ENCODE results near the gene HS6ST1.

Gene HS6ST1

GRCh38 chr2:128318776-128319464 lies at the start of gene HS6ST1:
TSS of gene HS6ST1 (minus strand) at chr2:128318868. CDS start at chr2:128318563, 305 bp downstream.
- peak; percentile 82 for DNase-seq (ENCODE audit: low spot score)

GRCh38 chr2:128367601-128368359 lies 49.1 kb upstream of the HS6ST1 start:
- DNase-seq (ENCODE audit: low spot score) = no peak

GRCh38 chr2:128366713-128367511 lies 48.2 kb upstream of the HS6ST1 start:
- no peak for DNase-seq (ENCODE audit: low spot score)

- DNase-seq (ENCODE audit: low spot score) = no peak
Measured at GRCh38 chr2:128365217-128365905, 46.7 kb upstream of the HS6ST1 start.

GRCh38 chr2:128364441-128364911 lies 45.8 kb upstream of the HS6ST1 start:
- DNase-seq (ENCODE audit: low spot score) = no peak

GRCh38 chr2:128363934-128364361 lies 45.3 kb upstream of the HS6ST1 start:
- DNase-seq (ENCODE audit: low spot score) = no peak

GRCh38 chr2:128362889-128363228 lies 44.2 kb upstream of the HS6ST1 start:
- no peak for DNase-seq (ENCODE audit: low spot score)

GRCh38 chr2:128362176-128362888 lies 43.7 kb upstream of the HS6ST1 start:
- DNase-seq (ENCODE audit: low spot score) = no peak

GRCh38 chr2:128361376-128362131 lies 42.9 kb upstream of the HS6ST1 start:
- no peak for DNase-seq (ENCODE audit: low spot score)

- no peak for DNase-seq (ENCODE audit: low spot score)
Measured at GRCh38 chr2:128360711-128361110, 42.0 kb upstream of the HS6ST1 start.

- DNase-seq (ENCODE audit: low spot score) = no peak
Measured at GRCh38 chr2:128359841-128360240, 41.2 kb upstream of the HS6ST1 start.

GRCh38 chr2:128358941-128359731 lies 40.5 kb upstream of the HS6ST1 start:
- DNase-seq (ENCODE audit: low spot score) = no peak

- no peak for DNase-seq (ENCODE audit: low spot score)
Measured at GRCh38 chr2:128357506-128358370, 39.1 kb upstream of the HS6ST1 start.

- no peak for DNase-seq (ENCODE audit: low spot score)
Measured at GRCh38 chr2:128356127-128356526, 37.5 kb upstream of the HS6ST1 start.

GRCh38 chr2:128354726-128355470 lies 36.2 kb upstream of the HS6ST1 start:
- DNase-seq (ENCODE audit: low spot score) = no peak

GRCh38 chr2:128354161-128354560 lies 35.5 kb upstream of the HS6ST1 start:
- no peak for DNase-seq (ENCODE audit: low spot score)

- no peak for DNase-seq (ENCODE audit: low spot score)
Measured at GRCh38 chr2:128350736-128351135, 32.1 kb upstream of the HS6ST1 start.

GRCh38 chr2:128348701-128349100 lies 30.0 kb upstream of the HS6ST1 start:
- DNase-seq (ENCODE audit: low spot score) = no peak
